Activated CD4-positive, alpha-beta T cell treated with anti-CD3 and anti-CD28 coated beads, Interleukin-2, amount 50 U/mL, for 1 hour (primary cell): ENCODE data around the gene CD22.

Experiments used
- DNase-seq: peaks from one replicate; pipeline ENCODE4 v3.0.0-alpha.2; 2020

The CD22 gene

GRCh38 chr19:35315883-35316282, 13.1 kb upstream of the CD22 start:
- DNase-seq, result no peak

- DNase-seq, result no peak
These were observed 12.4 kb upstream of the CD22 start for GRCh38 chr19:35316560-35316959.

GRCh38 chr19:35317464-35318043, 11.4 kb upstream of the CD22 start:
- no peak for DNase-seq

GRCh38 chr19:35318679-35319448, 10.1 kb upstream of the CD22 start:
- no peak for DNase-seq

- no peak for DNase-seq
These were observed 8.8 kb upstream of the CD22 start for GRCh38 chr19:35320065-35320713.

- DNase-seq, result no peak
These were observed 7.7 kb upstream of the CD22 start for GRCh38 chr19:35321291-35321690.

- no peak for DNase-seq
These were observed 7.0 kb upstream of the CD22 start for GRCh38 chr19:35322014-35322413.

- DNase-seq, result no peak
These were observed 1.3 kb upstream of the CD22 start for GRCh38 chr19:35327642-35328041.

GRCh38 chr19:35329323-35329722, 336 bp downstream of the CD22 start:
- DNase-seq, result no peak

- no peak for DNase-seq
These were observed 1.5 kb downstream of the CD22 start for GRCh38 chr19:35330475-35330874.

GRCh38 chr19:35331551-35332214, 2.7 kb downstream of the CD22 start:
- DNase-seq, result no peak

GRCh38 chr19:35332817-35333216, 3.8 kb downstream of the CD22 start:
- no peak for DNase-seq

GRCh38 chr19:35334144-35334753, 5.3 kb downstream of the CD22 start:
- no peak for DNase-seq

- no peak for DNase-seq
These were observed 7.4 kb downstream of the CD22 start for GRCh38 chr19:35336166-35336955.

- DNase-seq, result no peak
These were observed 8.4 kb downstream of the CD22 start for GRCh38 chr19:35337097-35337983.

- DNase-seq, result no peak
These were observed 9.0 kb downstream of the CD22 start for GRCh38 chr19:35337984-35338296.

GRCh38 chr19:35340431-35340830, 11.4 kb downstream of the CD22 start:
- DNase-seq, result no peak

GRCh38 chr19:35341006-35341405, 12.0 kb downstream of the CD22 start:
- DNase-seq, result no peak

- no peak for DNase-seq
These were observed 12.7 kb downstream of the CD22 start for GRCh38 chr19:35341565-35342225.

GRCh38 chr19:35342430-35342829, 13.4 kb downstream of the CD22 start:
- DNase-seq, result no peak

- DNase-seq, result no peak
These were observed 15.6 kb downstream of the CD22 start for GRCh38 chr19:35344511-35345031.
